ENCODE data around the gene RD3L.

RD3L gene

DNA sequence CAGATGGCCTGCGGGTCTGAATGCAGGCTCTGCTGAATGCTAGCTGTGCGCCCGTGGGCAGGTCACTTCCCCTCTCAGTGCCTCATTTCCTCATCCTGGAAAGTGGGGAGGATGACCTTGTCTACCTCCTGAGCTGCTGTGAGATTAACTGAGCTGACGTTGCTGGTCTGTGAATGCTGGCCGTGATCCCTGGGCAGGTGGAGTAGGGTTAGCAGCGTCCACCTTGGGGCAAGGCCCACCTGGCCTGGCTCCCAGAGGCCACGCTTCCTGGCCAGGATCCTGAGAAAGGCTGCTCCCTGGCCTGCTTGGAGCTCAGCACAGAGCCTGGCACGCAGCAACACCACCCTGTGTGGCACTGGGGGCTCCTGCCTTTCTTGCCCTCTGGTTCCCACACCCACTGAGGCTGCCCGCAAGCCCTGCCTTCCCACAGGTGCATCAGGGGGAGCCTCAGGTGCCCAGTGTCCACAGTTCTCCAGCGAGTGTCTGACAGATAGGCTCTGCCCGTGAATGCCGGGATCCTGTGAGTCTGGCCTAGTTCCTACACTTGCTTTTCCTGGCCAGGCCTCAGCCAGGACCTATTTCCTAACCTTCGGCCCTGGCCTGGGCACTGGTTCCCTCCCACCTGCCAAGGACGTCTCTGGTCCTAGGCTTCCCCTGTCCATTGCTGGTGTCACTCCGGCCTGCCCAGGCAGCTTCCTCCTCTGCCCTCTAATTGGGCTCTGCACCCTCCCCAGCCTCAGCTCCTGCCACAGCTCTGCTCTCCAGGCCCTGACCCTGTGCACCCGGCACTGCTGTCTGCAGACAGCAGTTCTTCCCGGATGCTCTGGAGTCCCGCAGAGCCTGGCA lies 51.3 kb downstream of the RD3L start:
- Histone ChIP-seq H3K9ac (ENCODE audit: low read depth, low read length) (no peak overlapping the region), H3K4me1 (ENCODE audit: control insufficient read depth, insufficient read depth, low read length) (no peaks in the 10 kb centered on the region), H3K9me3 (ENCODE audit: control insufficient read depth, insufficient read depth, low read length) (no peaks in the 10 kb centered on the region), H3K36me3 (ENCODE audit: control insufficient read depth, insufficient read depth, low read length) (no peaks in the 10 kb centered on the region), H3K4me3 (ENCODE audit: low read depth, low read length) (no peak overlapping the region), H3K27me3 (ENCODE audit: control insufficient read depth, insufficient read depth, low read length) (no peaks in the 10 kb centered on the region)

All from iPS-15b (cell line).